ENCODE measurements around the gene P2RY6. TPM values are rescaled to one million over a fixed set of nuclear protein-coding genes. Genes with fewer than 3 reads are reported as not detected.

P2RY6 gene
- total and polyA plus RNA-seq, 5 donors from 2014 or later: not detected

- Mint-ChIP-seq H3K36me3 (no peaks in the 10 kb centered on the region), H3K4me1 (peaks cover 0 to 6% (median 1%) of the 10 kb centered on the region in 4 donors), H3K4me3 (no peak overlapping the region), H3K9me3 (peaks cover 0 to 2% (median 0%) of the 10 kb centered on the region in 7 donors), H3K27ac (no peak overlapping the region), H3K27me3 (peaks cover 5% of the 10 kb centered on the region)
- no peak overlapping the region for H3K4me3 ChIP-seq (ENCODE audit: low read depth, low read length)
- ATAC-seq (ENCODE audit: low read depth in 2 of 2): no peak
- no peaks in the 10 kb centered on the region for H3K27me3 ChIP-seq (ENCODE audit: control insufficient read depth, insufficient read depth, low read length)
- no peak overlapping the region for H3K27ac ChIP-seq (ENCODE audit: insufficient read depth, low read length, poor library complexity, severe bottlenecking)
- no peak for DNase-seq
- H3K9me3 ChIP-seq (ENCODE audit: control insufficient read depth in 2 of 2, low read length in 2 of 2): no peaks in the 10 kb centered on the region
- no peaks in the 10 kb centered on the region for H3K4me1 ChIP-seq (ENCODE audit: control insufficient read depth, insufficient read depth, low read length, poor library complexity, severe bottlenecking)
- no peaks in the 10 kb centered on the region for H3K36me3 ChIP-seq (ENCODE audit: control insufficient read depth, insufficient read depth, low read length)
These were observed 51.3 kb downstream of the P2RY6 start for GRCh38 chr11:73323464-73323863.

- DNase-seq (no peak), ATAC-seq (ENCODE audit: low read depth in 2 of 2) (no peak)
- H3K4me3 ChIP-seq (ENCODE audit: low read depth, low read length): no peak overlapping the region
- peaks cover 5% of the 10 kb centered on the region for H3K27me3 Mint-ChIP-seq
- peak overlapping the region in 1 of 3 donors; percentile 48 for H3K27ac Mint-ChIP-seq
- no peak overlapping the region for H3K27ac ChIP-seq (ENCODE audit: insufficient read depth, low read length, poor library complexity, severe bottlenecking)
- no peaks in the 10 kb centered on the region for H3K4me1 ChIP-seq (ENCODE audit: control insufficient read depth, insufficient read depth, low read length, poor library complexity, severe bottlenecking)
- H3K36me3 Mint-ChIP-seq: no peaks in the 10 kb centered on the region
- H3K4me1 Mint-ChIP-seq: peaks cover 0 to 6% (median 1%) of the 10 kb centered on the region in 4 donors
- no peaks in the 10 kb centered on the region for H3K27me3 ChIP-seq (ENCODE audit: control insufficient read depth, insufficient read depth, low read length)
- no peaks in the 10 kb centered on the region for H3K36me3 ChIP-seq (ENCODE audit: control insufficient read depth, insufficient read depth, low read length)
- no peak overlapping the region for H3K4me3 Mint-ChIP-seq
- H3K9me3 Mint-ChIP-seq: peaks cover 0 to 2% (median 0%) of the 10 kb centered on the region in 7 donors
- H3K9me3 ChIP-seq (ENCODE audit: control insufficient read depth in 2 of 2, low read length in 2 of 2): no peaks in the 10 kb centered on the region
These were observed 52.0 kb downstream of the P2RY6 start for GRCh38 chr11:73324116-73324515.

GRCh38 chr11:73324665-73325035 is 52.5 kb downstream of the P2RY6 start:
- Mint-ChIP-seq H3K9me3 (peaks cover 0 to 2% (median 0%) of the 10 kb centered on the region in 7 donors), H3K27ac (no peak overlapping the region), H3K27me3 (peaks cover 5% of the 10 kb centered on the region), H3K36me3 (no peaks in the 10 kb centered on the region), H3K4me3 (no peak overlapping the region), H3K4me1 (peaks cover 0 to 6% (median 1%) of the 10 kb centered on the region in 4 donors)
- DNase-seq (no peak), ATAC-seq (ENCODE audit: low read depth in 2 of 2) (no peak)
- Histone ChIP-seq H3K4me3 (ENCODE audit: low read depth, low read length) (no peak overlapping the region), H3K4me1 (ENCODE audit: control insufficient read depth, insufficient read depth, low read length, poor library complexity, severe bottlenecking) (no peaks in the 10 kb centered on the region), H3K9me3 (ENCODE audit: control insufficient read depth in 2 of 2, low read length in 2 of 2) (no peaks in the 10 kb centered on the region), H3K36me3 (ENCODE audit: control insufficient read depth, insufficient read depth, low read length) (no peaks in the 10 kb centered on the region), H3K27ac (ENCODE audit: insufficient read depth, low read length, poor library complexity, severe bottlenecking) (no peak overlapping the region), H3K27me3 (ENCODE audit: control insufficient read depth, insufficient read depth, low read length) (no peaks in the 10 kb centered on the region)

GRCh38 chr11:73325036-73325981 is 53.2 kb downstream of the P2RY6 start:
- H3K27me3 Mint-ChIP-seq: peaks cover 5% of the 10 kb centered on the region
- ATAC-seq (ENCODE audit: low read depth in 2 of 2) (no peak), DNase-seq (no peak)
- H3K36me3 Mint-ChIP-seq: no peaks in the 10 kb centered on the region
- no peak overlapping the region for H3K4me3 Mint-ChIP-seq
- Histone ChIP-seq H3K4me1 (ENCODE audit: control insufficient read depth, insufficient read depth, low read length, poor library complexity, severe bottlenecking) (no peaks in the 10 kb centered on the region), H3K27me3 (ENCODE audit: control insufficient read depth, insufficient read depth, low read length) (no peaks in the 10 kb centered on the region), H3K36me3 (ENCODE audit: control insufficient read depth, insufficient read depth, low read length) (no peaks in the 10 kb centered on the region), H3K4me3 (ENCODE audit: low read depth, low read length) (no peak overlapping the region), H3K9me3 (ENCODE audit: control insufficient read depth in 2 of 2, low read length in 2 of 2) (no peaks in the 10 kb centered on the region), H3K27ac (ENCODE audit: insufficient read depth, low read length, poor library complexity, severe bottlenecking) (no peak overlapping the region)
- peaks cover 0 to 2% (median 0%) of the 10 kb centered on the region in 7 donors for H3K9me3 Mint-ChIP-seq
- H3K4me1 Mint-ChIP-seq: peaks cover 0 to 6% (median 1%) of the 10 kb centered on the region in 4 donors
- peak overlapping the region in 1 of 3 donors; percentile 53 for H3K27ac Mint-ChIP-seq

DNA sequence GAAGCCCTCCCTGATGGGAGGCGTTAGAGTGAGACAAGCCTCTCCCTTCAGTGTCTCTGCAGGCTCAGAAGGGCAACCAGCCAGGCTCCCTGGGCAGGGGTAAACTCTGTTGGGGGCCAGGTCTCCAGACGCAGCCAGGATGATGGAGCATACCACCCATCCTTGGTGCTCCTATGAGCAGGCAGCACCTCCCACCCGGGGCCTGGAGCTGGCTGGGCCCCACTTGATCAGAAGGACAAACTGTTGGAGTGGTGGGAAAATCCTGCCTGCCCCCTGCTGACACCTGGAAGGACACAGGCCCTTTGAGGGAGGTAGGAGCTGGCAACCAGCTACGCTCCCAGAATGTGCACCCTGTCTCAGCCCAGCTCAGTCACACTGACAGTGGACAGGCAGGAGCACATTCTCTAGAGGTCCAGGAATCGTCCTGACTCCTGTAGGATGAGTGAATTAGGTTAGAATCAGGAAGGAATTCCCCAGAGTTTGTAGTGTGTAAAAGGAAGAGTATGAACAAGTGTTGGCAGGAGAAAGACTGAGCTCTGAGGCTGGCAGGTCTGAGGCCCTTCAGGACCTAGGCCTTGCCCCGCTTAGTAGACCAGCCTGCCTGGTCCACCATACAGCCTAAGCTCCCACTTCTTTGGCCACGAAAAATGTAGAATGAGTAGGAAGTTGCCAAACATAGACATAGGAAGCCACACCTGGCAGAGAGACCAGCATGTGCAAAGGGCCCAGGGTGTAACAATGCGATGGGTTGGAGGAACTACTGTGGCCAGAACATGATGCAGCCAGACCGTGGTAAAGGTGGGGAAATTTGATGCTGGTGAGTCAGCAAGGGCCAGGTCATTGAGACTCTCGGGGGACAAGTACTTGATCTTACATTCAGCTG is 55.0 kb downstream of the P2RY6 start:
- H3K4me3 ChIP-seq (ENCODE audit: low read depth, low read length): no peak overlapping the region
- no peak overlapping the region for H3K27ac ChIP-seq (ENCODE audit: insufficient read depth, low read length, poor library complexity, severe bottlenecking)
- H3K36me3 Mint-ChIP-seq: no peaks in the 10 kb centered on the region
- H3K27ac Mint-ChIP-seq: no peak overlapping the region
- H3K27me3 Mint-ChIP-seq: no peaks in the 10 kb centered on the region
- H3K9me3 Mint-ChIP-seq: peaks cover 0 to 2% (median 0%) of the 10 kb centered on the region in 7 donors
- peak; percentile 18 to 27 for ATAC-seq (ENCODE audit: low read depth in 2 of 2)
- no peak for DNase-seq
- no peaks in the 10 kb centered on the region for H3K4me1 ChIP-seq (ENCODE audit: control insufficient read depth, insufficient read depth, low read length, poor library complexity, severe bottlenecking)
- no peaks in the 10 kb centered on the region for H3K36me3 ChIP-seq (ENCODE audit: control insufficient read depth, insufficient read depth, low read length)
- peaks cover 0 to 2% (median 0%) of the 10 kb centered on the region in 4 donors for H3K4me1 Mint-ChIP-seq
- no peak overlapping the region for H3K4me3 Mint-ChIP-seq
- no peaks in the 10 kb centered on the region for H3K9me3 ChIP-seq (ENCODE audit: control insufficient read depth in 2 of 2, low read length in 2 of 2)
- H3K27me3 ChIP-seq (ENCODE audit: control insufficient read depth, insufficient read depth, low read length): no peaks in the 10 kb centered on the region

DNA sequence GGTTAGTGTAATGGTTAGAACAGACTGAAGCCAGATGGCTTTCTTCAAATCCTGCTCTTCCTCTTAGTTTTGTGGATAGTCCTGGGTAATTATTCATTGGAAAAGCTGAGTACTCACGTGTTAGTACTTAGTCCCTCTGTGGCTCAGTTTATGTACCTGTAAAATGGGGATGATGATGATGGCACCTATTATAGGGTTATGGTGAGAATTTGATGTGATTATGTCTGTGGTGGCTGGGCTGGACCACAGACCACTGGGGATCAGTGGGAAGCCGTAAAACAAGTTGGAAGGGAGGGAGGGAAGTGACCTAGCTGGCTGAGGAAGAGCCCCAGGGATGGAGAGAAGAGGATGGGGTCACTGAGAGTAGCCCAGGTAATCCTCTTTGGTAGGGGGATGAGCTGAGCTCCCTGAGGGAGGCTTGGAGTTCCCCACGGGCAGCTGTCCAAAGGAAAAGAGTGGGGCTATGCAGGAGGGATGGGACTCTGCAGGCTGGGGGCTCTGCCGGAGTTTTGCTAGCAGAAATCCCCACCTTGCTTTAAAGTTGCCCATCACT is 55.8 kb downstream of the P2RY6 start:
- no peaks in the 10 kb centered on the region for H3K27me3 ChIP-seq (ENCODE audit: control insufficient read depth, insufficient read depth, low read length)
- H3K27me3 Mint-ChIP-seq: no peaks in the 10 kb centered on the region
- H3K9me3 Mint-ChIP-seq: peaks cover 0 to 2% (median 0%) of the 10 kb centered on the region in 7 donors
- H3K4me1 Mint-ChIP-seq: no peaks in the 10 kb centered on the region
- H3K4me3 Mint-ChIP-seq: no peak overlapping the region
- no peak overlapping the region for H3K27ac ChIP-seq (ENCODE audit: insufficient read depth, low read length, poor library complexity, severe bottlenecking)
- no peaks in the 10 kb centered on the region for H3K4me1 ChIP-seq (ENCODE audit: control insufficient read depth, insufficient read depth, low read length, poor library complexity, severe bottlenecking)
- no peaks in the 10 kb centered on the region for H3K36me3 ChIP-seq (ENCODE audit: control insufficient read depth, insufficient read depth, low read length)
- no peaks in the 10 kb centered on the region for H3K9me3 ChIP-seq (ENCODE audit: control insufficient read depth in 2 of 2, low read length in 2 of 2)
- H3K4me3 ChIP-seq (ENCODE audit: low read depth, low read length): no peak overlapping the region
- ATAC-seq (ENCODE audit: low read depth in 2 of 2) (no peak), DNase-seq (no peak)
- no peak overlapping the region for H3K27ac Mint-ChIP-seq
- H3K36me3 Mint-ChIP-seq: no peaks in the 10 kb centered on the region

DNA sequence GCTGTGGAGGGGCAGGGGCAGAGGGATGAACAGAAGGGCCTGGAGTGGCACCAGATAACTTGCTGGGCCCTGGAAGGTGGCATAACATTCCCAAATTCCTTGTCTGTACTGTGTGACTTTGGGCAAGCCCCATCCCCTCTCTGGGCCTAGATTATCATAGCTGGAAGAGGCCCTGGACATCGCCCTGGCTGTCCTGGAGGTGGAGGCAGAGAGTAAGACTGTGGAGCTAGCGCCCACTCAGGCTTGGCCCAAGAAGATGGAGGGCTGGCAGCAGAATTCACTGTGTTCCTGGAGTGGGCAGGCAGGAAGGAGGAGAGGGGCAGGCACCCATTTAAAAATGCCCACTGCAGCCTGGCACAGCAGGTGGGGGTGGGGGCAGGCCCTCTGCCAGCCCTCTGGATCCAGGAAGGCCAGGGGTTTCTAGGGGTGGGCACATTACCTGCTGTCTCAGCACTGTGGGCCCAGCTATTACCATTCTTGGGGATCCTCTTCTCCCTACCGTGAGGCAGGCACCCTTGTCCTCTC is 58.5 kb downstream of the P2RY6 start:
- no peak for ATAC-seq (ENCODE audit: low read depth in 2 of 2)
- peaks cover 2% of the 10 kb centered on the region for H3K27me3 Mint-ChIP-seq
- peaks cover 0 to 2% (median 0%) of the 10 kb centered on the region in 7 donors for H3K9me3 Mint-ChIP-seq
- H3K4me3 Mint-ChIP-seq: no peak overlapping the region
- Histone ChIP-seq H3K9me3 (ENCODE audit: control insufficient read depth in 2 of 2, low read length in 2 of 2) (no peaks in the 10 kb centered on the region), H3K27ac (ENCODE audit: insufficient read depth, low read length, poor library complexity, severe bottlenecking) (no peak overlapping the region), H3K4me1 (ENCODE audit: control insufficient read depth, insufficient read depth, low read length, poor library complexity, severe bottlenecking) (no peaks in the 10 kb centered on the region), H3K4me3 (ENCODE audit: low read depth, low read length) (no peak overlapping the region), H3K27me3 (ENCODE audit: control insufficient read depth, insufficient read depth, low read length) (no peaks in the 10 kb centered on the region), H3K36me3 (ENCODE audit: control insufficient read depth, insufficient read depth, low read length) (no peaks in the 10 kb centered on the region)
- no peaks in the 10 kb centered on the region for H3K4me1 Mint-ChIP-seq
- no peaks in the 10 kb centered on the region for H3K36me3 Mint-ChIP-seq
- DNase-seq: no peak
- no peak overlapping the region for H3K27ac Mint-ChIP-seq
